ENCODE results near the gene RTF1.

RTF1 gene

DNA sequence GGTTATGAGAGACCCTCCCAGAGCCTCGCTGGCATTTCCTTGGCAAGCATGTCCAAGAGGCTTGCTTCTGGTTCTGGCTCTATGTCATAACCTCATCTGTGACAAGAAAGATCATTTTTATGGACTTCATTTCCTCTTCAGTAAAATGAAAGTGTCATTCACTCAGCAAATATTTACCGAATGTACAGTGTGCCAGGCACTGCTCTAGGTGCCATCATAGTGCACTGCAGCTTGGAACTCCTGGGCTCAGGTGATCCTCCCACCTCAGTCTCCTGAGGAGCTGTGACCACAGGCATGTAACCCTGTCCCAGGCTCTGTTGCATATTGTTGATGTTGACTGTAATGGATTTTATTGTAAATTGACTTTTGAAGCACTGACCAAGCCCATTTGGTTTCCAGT lies 58.0 kb downstream of the RTF1 start:
- H3K9me3 ChIP-seq (ENCODE audit: control insufficient read depth in 2 of 2, low read length in 2 of 2) = no peaks in the 10 kb centered on the region
- H3K9ac ChIP-seq (ENCODE audit: low read length in 2 of 2) = no peak overlapping the region
- H3K4me1 ChIP-seq (ENCODE audit: control insufficient read depth, insufficient read depth, low read length) = no peaks in the 10 kb centered on the region
- no peak overlapping the region for H3K27ac ChIP-seq (ENCODE audit: low read length)
- no peaks in the 10 kb centered on the region for H3K27me3 ChIP-seq (ENCODE audit: control insufficient read depth in 1 of 2, insufficient read depth in 2 of 2, low read length in 2 of 2)
- no peak overlapping the region for H3K4me3 ChIP-seq (ENCODE audit: low read length in 2 of 2)
- H3K36me3 ChIP-seq (ENCODE audit: control insufficient read depth in 2 of 2, insufficient read depth in 2 of 2, low read length in 2 of 2) = peaks cover 56 to 66% of the 10 kb centered on the region in 2 donors

DNA sequence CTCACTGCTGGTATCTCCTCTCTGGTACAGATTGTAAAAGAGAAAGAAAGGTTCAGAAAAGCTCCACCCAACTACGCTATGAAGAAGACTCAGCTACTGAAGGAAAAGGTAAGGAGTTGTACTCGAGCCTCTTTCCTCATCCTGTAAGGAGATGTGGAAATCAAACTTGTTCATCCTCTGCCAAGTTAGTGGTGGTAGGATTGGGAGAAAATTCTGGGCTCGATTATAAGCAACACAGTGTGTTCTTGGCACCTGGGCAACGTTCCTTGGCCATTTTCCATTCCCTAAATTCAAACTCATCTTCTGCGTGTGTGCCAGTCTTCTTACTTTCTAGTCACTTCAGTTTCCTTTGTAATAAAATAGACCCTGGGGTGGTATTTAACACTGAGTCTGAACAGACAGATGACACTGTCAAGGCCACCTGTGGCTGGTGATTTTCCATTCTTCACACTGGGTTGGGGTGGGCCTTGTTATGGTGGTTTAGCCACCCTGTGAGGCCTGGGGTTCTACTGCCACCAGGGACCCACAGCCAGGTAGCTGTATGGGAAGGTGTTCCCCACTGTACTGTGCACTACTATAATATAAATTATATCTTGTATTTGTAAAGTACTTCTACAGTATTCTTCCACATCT lies 59.6 kb downstream of the RTF1 start:
- no peak overlapping the region for H3K9ac ChIP-seq (ENCODE audit: low read length in 2 of 2)

DNA sequence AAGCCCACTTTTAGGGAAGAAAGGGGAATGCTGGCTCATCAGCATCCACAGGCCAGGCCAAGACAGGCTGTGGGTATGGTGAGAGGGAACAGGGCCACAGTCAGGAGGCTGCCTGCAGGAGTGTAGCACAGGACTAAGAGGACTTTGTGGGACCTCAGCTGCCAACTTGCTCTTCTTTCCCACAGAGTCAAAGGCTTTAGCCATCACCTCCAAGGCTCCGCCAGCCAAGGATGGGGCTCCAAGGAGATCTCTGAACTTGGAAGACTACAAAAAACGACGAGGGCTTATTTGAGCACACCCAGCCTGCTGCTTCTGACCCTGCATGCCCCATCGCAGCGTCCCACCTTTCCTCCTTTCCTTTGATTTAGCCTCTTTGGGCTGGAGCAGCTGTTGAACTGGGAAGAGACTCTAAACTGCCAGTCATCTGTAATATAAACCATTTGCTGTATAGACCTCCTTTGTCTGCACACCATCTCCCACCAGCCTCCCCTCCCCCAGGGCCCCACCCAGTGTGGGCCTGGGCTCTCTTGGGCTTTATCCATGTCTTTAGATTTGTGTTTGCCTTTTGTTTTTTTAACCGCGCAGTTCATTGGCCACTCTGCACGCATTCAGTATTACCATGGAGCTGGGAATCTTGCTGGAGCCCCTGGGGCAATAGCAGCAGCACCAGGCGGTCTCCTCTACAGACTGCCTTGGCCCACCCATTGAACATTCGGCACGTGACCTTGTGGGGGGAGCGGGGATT lies 63.7 kb downstream of the RTF1 start:
- H3K9ac ChIP-seq (ENCODE audit: low read length in 2 of 2) = no peak overlapping the region
- H3K4me1 ChIP-seq (ENCODE audit: control insufficient read depth, insufficient read depth, low read length) = no peaks in the 10 kb centered on the region
- H3K27ac ChIP-seq (ENCODE audit: low read length) = no peak overlapping the region
- H3K27me3 ChIP-seq (ENCODE audit: control insufficient read depth in 1 of 2, insufficient read depth in 2 of 2, low read length in 2 of 2) = no peaks in the 10 kb centered on the region
- H3K9me3 ChIP-seq (ENCODE audit: control insufficient read depth in 2 of 2, low read length in 2 of 2) = peaks cover 0 to 3% of the 10 kb centered on the region in 2 donors
- H3K36me3 ChIP-seq (ENCODE audit: control insufficient read depth in 2 of 2, insufficient read depth in 2 of 2, low read length in 2 of 2) = peaks cover 52 to 56% of the 10 kb centered on the region in 2 donors
- H3K4me3 ChIP-seq (ENCODE audit: low read length in 2 of 2) = no peak overlapping the region

More for the DNA sequence above, 59.6 kb downstream of the RTF1 start:
- Histone ChIP-seq H3K36me3 (ENCODE audit: control insufficient read depth in 2 of 2, insufficient read depth in 2 of 2, low read length in 2 of 2) (peaks cover 58 to 62% of the 10 kb centered on the region in 2 donors), H3K4me3 (ENCODE audit: low read length in 2 of 2) (no peak overlapping the region), H3K9me3 (ENCODE audit: control insufficient read depth in 2 of 2, low read length in 2 of 2) (no peaks in the 10 kb centered on the region), H3K4me1 (ENCODE audit: control insufficient read depth, insufficient read depth, low read length) (no peaks in the 10 kb centered on the region), H3K27me3 (ENCODE audit: control insufficient read depth in 1 of 2, insufficient read depth in 2 of 2, low read length in 2 of 2) (no peaks in the 10 kb centered on the region), H3K27ac (ENCODE audit: low read length) (no peak overlapping the region)

DNA sequence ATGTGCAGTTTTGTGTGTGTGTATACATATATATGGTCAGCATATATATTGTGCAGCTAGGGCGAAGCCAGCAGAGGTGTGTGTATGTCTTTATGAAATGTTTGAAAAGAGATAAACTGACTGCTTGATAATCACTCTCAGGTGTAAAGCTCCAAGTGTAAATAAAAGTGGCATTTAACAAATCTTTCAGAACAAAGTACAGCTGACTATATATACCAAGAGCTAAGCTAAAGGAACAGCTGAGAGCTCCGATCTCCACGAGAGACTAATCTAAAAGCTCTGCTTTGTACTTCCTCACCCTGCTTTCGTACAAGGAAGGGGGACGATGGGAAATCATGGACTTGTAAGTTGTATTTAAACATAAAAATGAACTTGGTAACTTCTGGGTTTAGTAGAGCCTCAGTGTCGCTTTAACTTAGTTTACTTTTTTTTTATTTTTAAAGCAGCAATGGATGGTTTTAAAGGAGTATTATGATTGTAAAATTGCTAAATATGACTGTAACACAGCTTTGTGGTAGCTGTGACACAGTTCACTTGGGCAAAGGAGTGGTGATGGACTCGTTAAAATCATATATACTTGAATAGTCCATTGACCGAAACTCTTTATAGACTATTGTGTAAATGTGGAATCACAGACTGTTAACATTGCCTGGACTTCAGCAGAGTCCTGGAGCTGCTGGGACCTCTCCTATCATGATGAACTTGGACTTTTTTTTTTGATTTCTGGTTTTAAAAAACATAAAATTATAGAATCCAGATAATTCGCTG lies 65.4 kb downstream of the RTF1 start:
- no peak overlapping the region for H3K9ac ChIP-seq (ENCODE audit: low read length in 2 of 2)
- H3K4me3 ChIP-seq (ENCODE audit: low read length in 2 of 2) = no peak overlapping the region
- peaks cover 36 to 39% of the 10 kb centered on the region in 2 donors for H3K36me3 ChIP-seq (ENCODE audit: control insufficient read depth in 2 of 2, insufficient read depth in 2 of 2, low read length in 2 of 2)
- H3K27ac ChIP-seq (ENCODE audit: low read length) = no peak overlapping the region
- peaks cover 2 to 5% of the 10 kb centered on the region in 2 donors for H3K27me3 ChIP-seq (ENCODE audit: control insufficient read depth in 1 of 2, insufficient read depth in 2 of 2, low read length in 2 of 2)
- peaks cover 0 to 3% of the 10 kb centered on the region in 2 donors for H3K9me3 ChIP-seq (ENCODE audit: control insufficient read depth in 2 of 2, low read length in 2 of 2)
- no peaks in the 10 kb centered on the region for H3K4me1 ChIP-seq (ENCODE audit: control insufficient read depth, insufficient read depth, low read length)

DNA sequence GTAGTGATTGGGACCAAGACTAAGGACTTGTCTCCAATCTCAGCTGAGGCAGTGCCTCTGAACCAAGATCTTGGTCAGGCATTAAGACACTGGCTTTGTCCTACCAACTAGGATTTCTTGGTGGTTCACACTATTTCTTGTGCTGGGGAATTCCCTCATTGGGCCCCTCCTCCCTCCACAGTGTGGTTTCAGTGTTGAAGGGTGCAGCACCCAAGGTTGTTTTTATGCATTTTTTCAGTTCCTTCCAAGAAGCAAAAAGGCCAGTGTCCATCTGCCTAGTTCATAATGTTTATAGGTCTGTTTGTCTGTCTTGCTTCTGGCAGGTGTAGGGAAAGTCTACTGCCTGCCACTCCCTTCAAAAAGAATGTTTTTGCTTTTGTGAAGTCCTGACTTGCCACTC lies 66.2 kb downstream of the RTF1 start:
- H3K9me3 ChIP-seq (ENCODE audit: control insufficient read depth in 2 of 2, low read length in 2 of 2) = peaks cover 0 to 3% of the 10 kb centered on the region in 2 donors
- H3K36me3 ChIP-seq (ENCODE audit: control insufficient read depth in 2 of 2, insufficient read depth in 2 of 2, low read length in 2 of 2) = peaks cover 34% of the 10 kb centered on the region in 2 donors
- no peak overlapping the region for H3K27ac ChIP-seq (ENCODE audit: low read length)
- H3K4me1 ChIP-seq (ENCODE audit: control insufficient read depth, insufficient read depth, low read length) = no peaks in the 10 kb centered on the region
- no peak overlapping the region for H3K9ac ChIP-seq (ENCODE audit: low read length in 2 of 2)
- H3K4me3 ChIP-seq (ENCODE audit: low read length in 2 of 2) = no peak overlapping the region
- peaks cover 8 to 9% of the 10 kb centered on the region in 2 donors for H3K27me3 ChIP-seq (ENCODE audit: control insufficient read depth in 1 of 2, insufficient read depth in 2 of 2, low read length in 2 of 2)

DNA sequence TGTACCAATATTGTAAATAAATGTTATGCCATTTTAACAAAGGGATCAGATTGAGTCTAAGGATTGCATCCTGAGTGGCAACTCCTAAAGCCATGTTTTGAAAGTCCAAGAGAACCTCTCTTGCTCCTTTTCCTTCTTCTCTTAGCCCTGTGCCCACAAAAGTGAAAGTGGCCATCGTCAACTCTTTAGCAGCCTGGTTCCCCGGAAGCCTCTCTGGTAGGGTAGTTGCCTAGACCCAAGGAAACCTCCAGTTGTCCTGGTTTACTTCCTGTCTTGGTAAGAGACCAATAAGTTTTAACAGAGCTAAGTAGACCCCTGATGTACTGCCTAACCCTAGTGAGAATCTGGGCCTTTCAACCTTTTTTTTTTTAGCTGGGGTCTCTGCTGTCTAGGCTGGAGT lies 66.6 kb downstream of the RTF1 start:
- H3K4me1 ChIP-seq (ENCODE audit: control insufficient read depth, insufficient read depth, low read length) = no peaks in the 10 kb centered on the region
- H3K4me3 ChIP-seq (ENCODE audit: low read length in 2 of 2) = no peak overlapping the region
- peaks cover 32 to 34% of the 10 kb centered on the region in 2 donors for H3K36me3 ChIP-seq (ENCODE audit: control insufficient read depth in 2 of 2, insufficient read depth in 2 of 2, low read length in 2 of 2)
- no peak overlapping the region for H3K27ac ChIP-seq (ENCODE audit: low read length)
- peaks cover 10% of the 10 kb centered on the region in 2 donors for H3K27me3 ChIP-seq (ENCODE audit: control insufficient read depth in 1 of 2, insufficient read depth in 2 of 2, low read length in 2 of 2)
- H3K9ac ChIP-seq (ENCODE audit: low read length in 2 of 2) = no peak overlapping the region
- H3K9me3 ChIP-seq (ENCODE audit: control insufficient read depth in 2 of 2, low read length in 2 of 2) = peaks cover 0 to 3% of the 10 kb centered on the region in 2 donors

DNA sequence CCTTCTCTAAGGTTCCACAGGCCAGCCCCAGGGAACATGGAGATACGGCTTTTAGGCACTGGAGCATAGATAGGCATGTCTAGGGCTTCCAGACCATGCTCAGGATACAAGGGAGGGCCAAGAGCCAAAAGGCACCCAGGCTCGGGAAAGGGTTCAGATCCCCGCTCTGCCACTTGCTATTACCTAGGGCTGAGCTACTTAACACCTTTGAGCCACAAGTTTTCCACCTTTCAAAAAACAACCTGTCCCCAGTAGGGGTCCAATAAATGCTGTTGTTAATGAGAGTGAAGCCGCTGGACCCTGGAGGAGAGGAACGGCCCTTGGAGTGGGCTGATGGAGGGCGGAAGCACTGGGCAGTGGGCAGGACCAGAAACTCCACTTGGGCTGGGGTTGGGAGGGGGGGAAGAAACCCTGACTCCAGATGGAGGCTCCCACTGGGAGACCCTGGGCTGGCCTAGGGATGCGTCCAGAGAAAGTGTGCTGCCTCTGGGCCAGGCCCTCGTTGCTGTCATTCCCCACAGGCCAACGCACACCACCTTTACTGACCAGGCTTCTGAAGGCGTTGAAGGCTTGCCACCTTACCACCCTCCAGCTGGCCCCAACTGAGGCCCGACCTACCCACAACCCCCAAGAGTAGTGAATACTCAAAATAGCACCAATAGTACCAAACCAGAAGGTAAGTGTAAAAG lies 68.2 kb downstream of the RTF1 start:
- Histone ChIP-seq H3K9me3 (ENCODE audit: control insufficient read depth in 2 of 2, low read length in 2 of 2) (peaks cover 0 to 3% of the 10 kb centered on the region in 2 donors), H3K27ac (ENCODE audit: low read length) (no peak overlapping the region), H3K27me3 (ENCODE audit: control insufficient read depth in 1 of 2, insufficient read depth in 2 of 2, low read length in 2 of 2) (peaks cover 10% of the 10 kb centered on the region in 2 donors), H3K4me3 (ENCODE audit: low read length in 2 of 2) (no peak overlapping the region), H3K4me1 (ENCODE audit: control insufficient read depth, insufficient read depth, low read length) (no peaks in the 10 kb centered on the region), H3K9ac (ENCODE audit: low read length in 2 of 2) (no peak overlapping the region), H3K36me3 (ENCODE audit: control insufficient read depth in 2 of 2, insufficient read depth in 2 of 2, low read length in 2 of 2) (peaks cover 20 to 23% of the 10 kb centered on the region in 2 donors)

DNA sequence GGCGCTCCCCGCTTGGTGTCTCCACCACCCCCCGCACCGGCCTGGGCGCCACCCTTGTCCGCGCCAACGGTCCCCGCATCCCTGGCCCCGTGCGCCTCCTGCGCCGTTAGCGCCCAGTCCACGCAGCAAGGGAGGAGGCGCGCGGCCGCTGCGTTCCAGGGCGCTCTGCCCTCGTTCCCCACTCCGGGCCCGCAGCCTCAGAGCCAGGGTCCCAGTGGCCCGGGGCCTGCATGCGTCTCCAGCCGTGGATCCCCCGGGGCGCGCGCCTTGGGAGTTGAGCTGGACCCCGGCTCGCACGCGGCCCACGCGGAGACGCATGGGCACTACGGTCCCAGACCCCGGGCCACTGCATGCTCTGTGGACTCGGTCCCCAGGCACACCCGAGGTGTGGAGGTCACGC lies 69.4 kb downstream of the RTF1 start:
- Histone ChIP-seq H3K4me1 (ENCODE audit: control insufficient read depth, insufficient read depth, low read length) (no peaks in the 10 kb centered on the region), H3K36me3 (ENCODE audit: control insufficient read depth in 2 of 2, insufficient read depth in 2 of 2, low read length in 2 of 2) (peaks cover 11 to 14% of the 10 kb centered on the region in 2 donors), H3K4me3 (ENCODE audit: low read length in 2 of 2) (no peak overlapping the region), H3K27ac (ENCODE audit: low read length) (no peak overlapping the region), H3K9ac (ENCODE audit: low read length in 2 of 2) (no peak overlapping the region), H3K9me3 (ENCODE audit: control insufficient read depth in 2 of 2, low read length in 2 of 2) (peaks cover 0 to 3% of the 10 kb centered on the region in 2 donors), H3K27me3 (ENCODE audit: control insufficient read depth in 1 of 2, insufficient read depth in 2 of 2, low read length in 2 of 2) (peaks cover 14% of the 10 kb centered on the region in 2 donors)

DNA sequence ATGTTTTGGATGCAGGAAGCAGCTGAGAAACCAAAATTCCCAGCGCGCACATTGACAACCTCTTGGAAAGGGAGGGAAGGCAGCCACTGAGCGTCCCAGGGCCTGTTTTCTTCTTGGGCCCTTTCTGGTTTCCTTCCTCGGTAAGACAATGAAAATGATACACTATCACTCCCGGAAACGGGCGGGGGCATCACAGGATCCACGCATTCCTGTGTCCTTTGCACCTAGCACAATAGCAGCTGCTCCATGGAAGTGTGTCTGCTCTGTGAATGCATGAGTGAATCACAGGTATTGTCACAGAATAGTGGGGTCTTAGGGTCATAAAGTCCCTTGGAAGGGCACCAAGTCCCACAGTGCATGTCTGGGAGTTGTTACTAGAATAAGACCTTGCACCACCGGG lies 70.5 kb downstream of the RTF1 start:
- Histone ChIP-seq H3K27me3 (ENCODE audit: control insufficient read depth in 1 of 2, insufficient read depth in 2 of 2, low read length in 2 of 2) (peaks cover 17 to 19% of the 10 kb centered on the region in 2 donors), H3K27ac (ENCODE audit: low read length) (no peak overlapping the region), H3K9ac (ENCODE audit: low read length in 2 of 2) (no peak overlapping the region), H3K36me3 (ENCODE audit: control insufficient read depth in 2 of 2, insufficient read depth in 2 of 2, low read length in 2 of 2) (peaks cover 7 to 9% of the 10 kb centered on the region in 2 donors), H3K4me1 (ENCODE audit: control insufficient read depth, insufficient read depth, low read length) (peaks cover 3% of the 10 kb centered on the region), H3K4me3 (ENCODE audit: low read length in 2 of 2) (no peak overlapping the region), H3K9me3 (ENCODE audit: control insufficient read depth in 2 of 2, low read length in 2 of 2) (peaks cover 0 to 3% of the 10 kb centered on the region in 2 donors)

DNA sequence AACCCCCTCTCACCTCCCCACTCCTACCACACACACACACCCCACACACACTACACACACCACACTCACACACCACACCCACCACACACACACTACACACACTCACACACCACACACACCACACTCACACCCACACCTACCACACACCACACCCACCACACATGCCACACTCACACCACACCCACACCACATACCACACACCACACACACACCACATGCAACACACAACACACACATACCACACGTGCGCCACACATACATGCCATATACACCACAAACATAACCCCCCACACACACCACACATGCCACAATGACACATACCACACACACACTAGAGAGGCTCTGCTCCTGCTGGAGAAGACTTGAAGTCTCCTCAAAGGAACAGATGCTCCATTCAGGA lies 70.9 kb downstream of the RTF1 start:
- H3K9me3 ChIP-seq (ENCODE audit: control insufficient read depth in 2 of 2, low read length in 2 of 2) = peaks cover 0 to 2% of the 10 kb centered on the region in 2 donors
- peaks cover 4 to 8% of the 10 kb centered on the region in 2 donors for H3K36me3 ChIP-seq (ENCODE audit: control insufficient read depth in 2 of 2, insufficient read depth in 2 of 2, low read length in 2 of 2)
- H3K4me3 ChIP-seq (ENCODE audit: low read length in 2 of 2) = no peak overlapping the region
- peaks cover 20 to 21% of the 10 kb centered on the region in 2 donors for H3K27me3 ChIP-seq (ENCODE audit: control insufficient read depth in 1 of 2, insufficient read depth in 2 of 2, low read length in 2 of 2)
- H3K4me1 ChIP-seq (ENCODE audit: control insufficient read depth, insufficient read depth, low read length) = peaks cover 7% of the 10 kb centered on the region
- H3K27ac ChIP-seq (ENCODE audit: low read length) = no peak overlapping the region
- no peak overlapping the region for H3K9ac ChIP-seq (ENCODE audit: low read length in 2 of 2)

All from stomach smooth muscle (tissue), 2 donors.